KOPT-K1 (cell line): ENCODE results near the gene RANBP3.

Experiments used
- H3K27ac ChIP-seq: fragments of 200-600 bp; sonication (generic); 2 replicates; pipeline ENCODE4 v1.5.1; 2016; ENCODE audit warnings: antibody characterized with exemption, mild to moderate bottlenecking, low read depth, low read length; ENCODE audit not compliant: poor library complexity, severe bottlenecking
- H3K36me3 ChIP-seq: fragments of 200-600 bp; sonication (generic); 2 replicates; pipeline ENCODE4 v1.5.1; 2017; ENCODE audit warnings: antibody characterized with exemption, mild to moderate bottlenecking, low read length, moderate library complexity; ENCODE audit not compliant: insufficient read depth
- H3K9me3 ChIP-seq: fragments of 200-600 bp; sonication (generic); 2 replicates; pipeline ENCODE4 v1.5.1; 2017; ENCODE audit warnings: antibody characterized with exemption, low read length, mild to moderate bottlenecking; ENCODE audit not compliant: insufficient read depth, poor library complexity, severe bottlenecking

RANBP3 gene

DNA sequence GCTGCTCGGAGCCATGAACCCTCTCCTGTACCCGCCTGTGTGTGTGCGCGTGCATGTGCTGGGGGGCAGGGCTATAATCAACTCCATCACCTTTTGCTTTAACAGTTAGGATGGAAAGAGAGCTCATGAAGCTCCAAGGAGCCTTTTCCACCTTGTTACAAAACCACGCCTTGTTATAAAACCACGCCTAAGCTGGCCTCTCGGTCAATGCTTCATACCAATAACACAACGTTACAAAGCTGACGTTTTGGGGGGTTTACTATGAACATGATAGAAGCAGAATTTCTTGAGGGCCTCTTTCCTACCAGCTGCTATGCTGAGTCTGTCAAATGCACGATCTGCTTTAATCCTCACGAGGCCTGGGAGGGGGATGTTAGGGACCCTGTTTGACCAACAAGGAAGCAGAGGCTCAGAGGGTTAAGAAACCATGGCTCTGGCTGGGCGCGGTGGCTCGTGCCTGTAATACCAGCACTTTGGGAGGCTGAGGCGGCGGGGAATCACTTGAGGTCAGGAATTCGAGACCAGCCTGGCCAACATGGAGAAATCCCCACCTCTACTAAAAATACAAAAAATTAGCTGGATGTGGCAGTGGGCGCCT, 52.0 kb downstream of the RANBP3 start:
- no peaks in the 10 kb centered on the region for H3K9me3 ChIP-seq
- no peak overlapping the region for H3K27ac ChIP-seq
- peaks cover 100% of the 10 kb centered on the region for H3K36me3 ChIP-seq

DNA sequence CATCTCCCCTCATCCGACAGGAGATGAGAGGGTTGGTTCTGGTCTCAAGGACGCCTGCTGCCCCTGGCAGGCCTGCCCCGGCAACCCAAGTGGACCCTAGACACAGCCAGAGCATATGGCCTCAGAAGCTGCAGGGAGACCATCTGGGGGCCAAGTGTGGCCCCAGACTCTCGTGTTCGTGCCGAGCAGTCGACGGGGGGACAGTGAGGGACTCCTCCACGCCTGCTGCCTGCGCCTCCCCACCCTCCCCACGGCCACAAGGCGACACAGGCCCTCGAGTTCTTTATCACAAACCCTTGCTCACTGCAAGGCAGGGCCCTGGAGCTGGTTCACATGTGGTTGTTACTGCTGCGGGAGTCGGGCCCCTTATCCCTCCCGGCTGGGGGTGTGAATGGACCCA, 54.6 kb downstream of the RANBP3 start:
- Histone ChIP-seq H3K9me3 (no peaks in the 10 kb centered on the region), H3K27ac (no peak overlapping the region), H3K36me3 (peaks cover 100% of the 10 kb centered on the region)

DNA sequence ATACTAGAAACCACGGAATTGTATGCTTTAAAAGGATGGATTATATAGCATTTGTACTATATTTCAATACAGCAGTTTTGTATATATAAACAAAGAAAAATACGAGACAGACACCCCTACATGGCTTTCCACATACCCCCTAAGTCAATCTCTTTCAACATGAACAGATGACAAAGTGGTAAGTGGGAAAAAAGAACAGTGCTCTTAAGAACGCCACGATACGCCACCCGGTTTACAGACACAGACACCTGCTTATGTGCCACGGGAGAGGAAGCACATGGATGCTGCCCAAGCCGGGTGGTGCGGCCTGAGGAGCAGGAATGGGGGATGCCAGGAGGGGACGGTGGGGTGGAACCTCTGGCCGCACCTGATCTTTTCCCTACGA, 55.8 kb downstream of the RANBP3 start:
- Histone ChIP-seq H3K9me3 (no peaks in the 10 kb centered on the region), H3K36me3 (peaks cover 98% of the 10 kb centered on the region), H3K27ac (no peak overlapping the region)

DNA sequence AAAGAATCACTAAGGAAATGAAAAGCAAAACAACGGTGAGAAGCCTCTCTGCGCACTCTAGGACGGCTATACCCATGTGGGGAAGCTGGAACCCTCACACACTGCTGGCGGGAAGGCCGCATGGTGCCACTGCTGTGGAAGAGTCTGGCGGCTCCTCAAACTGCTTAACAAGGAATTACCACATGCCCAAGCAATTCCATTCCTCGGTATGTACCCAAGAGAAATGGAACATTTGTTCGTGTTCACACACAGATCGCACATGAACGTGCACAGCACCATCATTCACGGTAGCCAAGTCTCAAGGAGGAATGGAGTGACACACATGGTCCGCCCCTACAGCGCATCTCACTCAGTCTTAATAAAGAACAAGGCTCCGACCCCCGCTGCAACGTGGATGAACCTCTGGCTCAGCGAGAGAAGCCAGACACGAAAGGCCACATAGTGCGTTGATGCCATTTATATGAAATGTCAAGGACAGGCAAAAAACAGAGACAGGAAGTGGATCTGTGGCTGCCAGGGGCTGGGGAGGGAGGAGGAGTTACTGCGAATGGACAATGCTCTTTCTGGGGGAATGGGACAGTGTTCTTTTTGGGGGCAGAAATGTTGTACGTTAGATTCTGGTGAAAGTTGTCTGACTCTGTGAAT, 56.3 kb downstream of the RANBP3 start:
- H3K27ac ChIP-seq: no peak overlapping the region
- no peaks in the 10 kb centered on the region for H3K9me3 ChIP-seq
- peaks cover 98% of the 10 kb centered on the region for H3K36me3 ChIP-seq

DNA sequence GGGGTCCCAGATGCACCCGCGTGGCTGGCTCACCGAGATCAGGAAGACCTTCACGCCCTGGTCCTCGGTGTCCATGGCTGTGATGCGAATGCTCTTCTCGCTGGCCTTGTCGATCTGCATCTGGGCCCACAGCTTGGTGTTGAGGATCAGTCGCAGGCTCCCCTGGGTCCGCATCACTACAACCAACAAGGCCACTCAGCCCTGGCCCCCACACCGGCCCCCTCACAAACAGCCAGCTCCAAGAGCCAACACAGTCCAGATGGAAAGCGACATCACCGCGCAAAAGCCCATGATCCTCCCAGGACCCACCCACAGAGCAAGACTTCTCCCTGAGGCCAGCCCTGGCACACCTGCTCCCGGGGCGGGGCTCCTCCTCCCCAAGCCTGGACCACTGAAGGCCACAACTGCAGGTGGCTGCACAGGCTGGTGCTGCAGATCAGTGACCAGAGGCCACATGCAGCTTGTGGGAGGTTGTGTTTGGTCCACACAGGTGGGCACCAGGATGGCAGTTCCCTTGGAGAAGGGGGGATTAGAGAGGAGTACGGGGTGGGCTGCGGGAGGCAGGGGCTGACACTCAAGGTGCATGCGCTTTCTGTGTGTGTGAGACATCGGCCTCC, 59.4 kb downstream of the RANBP3 start:
- Histone ChIP-seq H3K36me3 (peaks cover 92% of the 10 kb centered on the region), H3K27ac (no peak overlapping the region), H3K9me3 (no peaks in the 10 kb centered on the region)

DNA sequence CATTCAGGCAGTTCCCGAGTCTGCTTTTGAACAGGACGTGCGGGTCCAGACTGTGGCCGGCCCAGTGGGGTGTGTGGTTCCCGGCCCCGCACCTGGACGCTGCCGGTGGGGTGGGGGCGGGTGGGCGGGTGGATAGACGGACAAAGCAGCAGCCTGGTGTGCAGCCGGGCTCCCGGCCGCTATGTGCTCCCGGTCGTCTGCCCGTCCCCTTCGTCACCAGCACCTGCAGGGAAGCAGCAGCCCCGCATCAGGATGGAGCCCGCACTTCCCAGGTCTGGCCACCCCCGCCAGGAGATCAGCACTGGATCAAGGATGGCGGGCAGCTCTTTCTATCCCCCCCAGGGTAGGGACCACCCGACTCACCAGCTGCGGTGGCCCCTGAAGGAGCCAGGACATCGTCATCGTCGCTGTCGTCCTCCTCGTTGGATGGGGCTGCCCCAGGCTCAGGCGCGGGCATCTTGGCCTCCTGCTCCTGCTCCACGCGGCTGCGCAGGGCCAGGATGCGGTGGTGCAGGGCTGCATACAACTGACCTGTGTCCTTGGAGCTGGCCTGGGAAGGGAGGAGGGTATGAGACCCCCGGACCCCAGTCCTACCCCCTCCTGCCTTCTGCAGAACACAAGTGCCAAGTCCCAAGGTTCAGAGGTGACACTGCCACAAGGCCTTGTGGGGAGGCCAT, 60.4 kb downstream of the RANBP3 start:
- H3K27ac ChIP-seq: no peak overlapping the region
- peaks cover 88% of the 10 kb centered on the region for H3K36me3 ChIP-seq
- H3K9me3 ChIP-seq: no peaks in the 10 kb centered on the region

DNA sequence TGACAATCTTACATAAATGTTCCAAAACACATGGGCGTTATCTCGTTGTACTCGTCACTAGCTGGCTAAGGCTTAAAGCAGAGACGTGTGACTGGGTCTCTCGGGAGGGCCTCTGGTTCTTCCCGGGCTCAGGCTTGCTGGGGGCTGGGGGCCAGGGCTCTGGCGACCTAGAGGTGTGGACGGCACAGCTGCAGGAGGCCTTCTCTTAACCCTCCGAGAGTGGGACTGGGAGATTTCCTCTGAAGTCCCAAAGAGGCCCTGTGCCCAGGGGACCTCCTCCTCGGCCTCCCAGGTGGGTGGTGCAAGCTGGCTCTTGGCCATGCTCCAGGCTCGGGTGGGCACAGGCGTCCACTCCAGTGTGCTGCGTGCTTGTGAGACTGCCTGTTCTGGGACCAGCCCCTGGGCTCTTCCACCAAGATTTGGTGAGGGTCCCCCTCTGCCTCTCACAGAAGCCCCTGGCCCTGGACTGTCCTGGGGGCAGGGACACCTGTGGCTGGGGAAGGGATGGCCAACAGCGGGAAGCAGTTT, 61.7 kb downstream of the RANBP3 start:
- Histone ChIP-seq H3K27ac (no peak overlapping the region), H3K9me3 (no peaks in the 10 kb centered on the region), H3K36me3 (peaks cover 75% of the 10 kb centered on the region)

DNA sequence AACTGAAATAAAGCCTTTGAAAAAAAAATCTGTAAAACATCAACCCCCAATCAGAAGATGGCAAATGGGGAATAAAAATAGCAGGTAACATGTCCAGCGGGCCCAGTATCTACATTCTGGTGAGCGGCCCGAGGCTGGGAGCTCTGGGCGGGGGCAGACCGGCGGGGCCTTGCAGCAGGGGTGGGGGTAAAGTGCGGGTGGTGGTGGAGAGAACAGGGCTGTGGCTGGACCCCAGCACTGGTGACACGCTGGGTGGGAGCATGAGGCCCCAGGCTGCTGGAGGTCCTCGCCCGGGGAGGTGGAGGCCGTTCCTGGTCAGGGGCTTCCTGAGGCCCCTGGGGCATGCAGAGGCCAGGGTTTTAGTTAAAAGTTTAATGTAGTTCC, 62.2 kb downstream of the RANBP3 start:
- Histone ChIP-seq H3K27ac (no peak overlapping the region), H3K36me3 (peaks cover 70% of the 10 kb centered on the region), H3K9me3 (no peaks in the 10 kb centered on the region)

DNA sequence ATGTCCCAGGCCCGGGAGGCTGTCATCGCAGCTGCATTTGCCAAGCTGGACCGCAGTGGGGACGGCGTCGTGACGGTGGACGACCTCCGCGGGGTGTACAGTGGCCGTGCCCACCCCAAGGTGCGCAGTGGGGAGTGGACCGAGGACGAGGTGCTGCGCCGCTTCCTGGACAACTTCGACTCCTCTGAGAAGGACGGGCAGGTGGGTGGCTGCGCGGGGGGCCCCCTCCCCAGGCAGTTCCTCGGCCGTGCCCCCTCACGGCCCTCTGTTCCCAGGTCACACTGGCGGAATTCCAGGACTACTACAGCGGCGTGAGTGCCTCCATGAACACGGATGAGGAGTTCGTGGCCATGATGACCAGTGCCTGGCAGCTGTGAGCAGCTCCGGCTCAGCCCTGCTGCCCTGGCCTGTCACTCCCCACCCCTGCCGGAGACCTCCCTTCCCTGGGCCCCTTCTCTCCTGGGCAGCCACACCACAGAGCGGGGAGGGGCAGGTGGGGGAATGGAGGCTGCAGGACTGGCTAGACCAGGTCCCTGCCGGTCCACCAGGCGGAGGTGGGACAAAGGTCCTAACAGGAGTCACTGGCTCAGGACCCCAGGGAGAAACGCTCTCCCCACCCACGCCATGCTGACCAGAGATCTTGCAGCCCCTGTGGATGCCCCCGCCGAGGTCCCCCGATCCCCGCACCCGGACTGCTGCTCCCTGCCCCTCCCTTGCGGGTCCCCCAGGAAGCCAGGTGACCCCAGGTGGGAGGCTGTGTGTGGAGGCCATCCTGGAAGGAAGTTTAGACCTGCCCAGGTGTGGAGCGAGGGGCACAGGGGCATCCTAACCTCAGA, 62.8 kb downstream of the RANBP3 start:
- no peaks in the 10 kb centered on the region for H3K9me3 ChIP-seq
- no peak overlapping the region for H3K27ac ChIP-seq
- H3K36me3 ChIP-seq: peaks cover 66% of the 10 kb centered on the region

DNA sequence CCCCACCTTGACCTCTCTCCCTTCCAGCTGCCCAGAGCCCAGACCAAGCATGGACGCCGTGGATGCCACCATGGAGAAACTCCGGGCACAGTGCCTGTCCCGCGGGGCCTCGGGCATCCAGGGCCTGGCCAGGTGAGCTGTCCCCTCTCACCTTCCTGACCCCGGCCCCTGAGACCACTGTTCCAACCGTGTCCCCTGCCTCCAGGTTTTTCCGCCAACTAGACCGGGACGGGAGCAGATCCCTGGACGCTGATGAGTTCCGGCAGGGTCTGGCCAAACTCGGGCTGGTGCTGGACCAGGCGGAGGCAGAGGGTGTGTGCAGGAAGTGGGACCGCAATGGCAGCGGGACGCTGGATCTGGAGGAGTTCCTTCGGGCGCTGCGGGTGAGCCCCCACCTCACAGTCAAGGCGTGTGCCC, 63.6 kb downstream of the RANBP3 start:
- Histone ChIP-seq H3K27ac (no peak overlapping the region), H3K9me3 (no peaks in the 10 kb centered on the region), H3K36me3 (peaks cover 66% of the 10 kb centered on the region)

DNA sequence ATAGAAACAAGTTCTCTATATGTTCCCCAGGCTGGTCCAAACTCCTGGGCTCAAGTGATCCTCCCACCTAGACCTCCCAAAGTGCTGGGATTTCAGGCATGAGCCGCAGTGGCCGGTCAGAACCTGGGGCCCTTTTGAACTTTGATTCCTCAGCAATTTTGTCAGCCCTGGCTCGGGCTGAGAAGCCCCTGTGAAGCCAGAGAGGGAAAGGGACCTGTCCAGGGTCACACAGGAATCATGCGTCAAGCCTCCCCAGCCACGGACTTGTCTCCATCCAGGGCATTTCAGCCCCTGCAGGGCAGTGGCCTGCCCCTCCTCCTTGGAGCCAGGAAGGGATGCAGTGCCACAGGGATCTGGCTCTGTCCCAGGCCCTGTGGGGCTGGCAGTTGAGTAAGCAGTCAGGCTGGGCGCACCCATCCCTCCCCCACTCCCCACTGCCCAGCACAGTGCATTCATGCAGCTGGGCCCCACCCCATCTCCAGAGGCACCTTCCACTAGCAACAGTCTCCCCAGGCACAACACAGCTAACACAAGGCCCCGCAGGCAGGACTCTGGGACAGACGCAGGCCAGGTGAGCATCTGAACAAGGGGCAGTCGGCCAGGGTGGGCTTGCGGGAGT, 64.1 kb downstream of the RANBP3 start, which contains the start of gene CAPS:
Gene CAPS, plus strand, starts transcription at position 516 of the 619 bp plus-strand sequence. CDS start 153 bp downstream, outside the sequence.
- Histone ChIP-seq H3K9me3 (no peaks in the 10 kb centered on the region), H3K27ac (no peak within 1 kb of the TSS), H3K36me3 (peaks cover 64% of the 10 kb centered on the region)

DNA sequence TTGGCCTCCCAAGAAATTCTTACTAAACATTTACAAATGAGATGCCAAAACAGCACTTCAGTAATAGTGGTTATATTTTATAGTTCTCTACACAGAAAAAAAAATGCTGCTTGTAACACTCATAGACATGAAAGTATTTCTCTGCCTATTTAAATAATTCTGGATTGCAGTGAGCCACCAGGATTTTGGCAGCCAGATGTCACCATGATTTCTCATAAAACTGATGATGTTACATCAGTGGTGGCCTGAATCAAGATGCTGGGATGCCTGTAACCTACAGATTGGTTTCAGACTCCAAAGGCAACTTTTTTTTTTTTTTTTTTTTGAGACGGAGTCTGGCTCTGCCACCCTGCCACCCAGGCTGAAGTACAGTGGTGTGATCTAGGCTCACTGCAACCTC, 66.6 kb downstream of the RANBP3 start:
- H3K9me3 ChIP-seq: no peaks in the 10 kb centered on the region
- peaks cover 41% of the 10 kb centered on the region for H3K36me3 ChIP-seq
- no peak overlapping the region for H3K27ac ChIP-seq

DNA sequence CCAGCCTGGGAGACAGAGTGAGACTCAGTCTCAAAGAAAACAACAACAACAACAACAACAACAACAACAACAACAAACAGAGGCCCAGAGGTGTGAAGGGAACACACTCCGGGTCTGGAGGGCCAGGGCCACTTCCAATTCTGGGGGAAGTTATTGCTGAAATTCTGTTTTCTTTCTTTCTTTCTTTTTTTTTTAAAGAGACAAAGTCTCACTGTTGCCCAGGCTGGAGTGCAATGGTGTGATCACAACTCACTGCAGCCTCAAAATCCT, 67.4 kb downstream of the RANBP3 start:
- Histone ChIP-seq H3K27ac (no peak overlapping the region), H3K36me3 (peaks cover 33% of the 10 kb centered on the region; the same call in 1 of the 2 replicates), H3K9me3 (no peaks in the 10 kb centered on the region)

DNA sequence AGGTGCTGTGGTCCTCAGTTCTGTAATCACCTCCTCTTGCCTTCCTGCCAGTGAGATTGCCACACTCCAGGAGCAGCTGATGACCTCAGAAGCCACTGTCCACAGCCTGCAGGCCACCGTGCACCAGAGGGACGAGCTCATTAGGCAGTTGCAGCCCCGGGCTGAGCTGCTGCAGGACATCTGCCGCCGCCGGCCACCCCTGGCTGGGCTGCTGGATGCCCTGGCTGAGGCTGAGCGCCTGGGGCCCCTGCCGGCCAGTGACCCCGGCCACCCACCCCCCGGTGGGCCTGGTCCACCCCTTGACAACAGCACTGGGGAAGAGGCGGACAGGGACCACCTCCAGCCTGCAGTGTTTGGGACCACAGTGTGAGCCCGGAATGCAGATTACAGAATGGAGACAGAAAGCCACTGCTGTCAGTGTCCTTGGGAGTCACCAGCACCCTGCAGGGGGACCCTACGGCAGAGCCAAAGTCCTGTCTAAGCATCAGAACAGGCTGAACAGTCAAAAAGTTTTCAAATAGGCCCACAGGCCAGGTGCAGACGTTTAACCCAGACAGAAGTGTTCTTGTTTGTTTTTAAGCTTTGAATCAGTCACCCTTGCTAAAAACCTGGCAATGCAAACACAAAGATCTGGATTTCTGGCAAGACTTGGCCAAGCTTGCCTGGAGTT, 69.0 kb downstream of the RANBP3 start:
- H3K9me3 ChIP-seq: no peaks in the 10 kb centered on the region
- H3K36me3 ChIP-seq: peaks cover 19% of the 10 kb centered on the region; the same call in 1 of the 2 replicates
- no peak overlapping the region for H3K27ac ChIP-seq
